GM12878 (cell line): ENCODE data around the gene CHRNA3. TPM values are rescaled to one million over a fixed set of nuclear protein-coding genes. Genes with fewer than 3 reads are reported as not detected.

Experiments
- BHLHE40 ChIP-seq, 2 experiments: fragments of 450-650 bp in 1 of 2; IDR thresholded peaks; 2 replicates each; pipeline ENCODE4 v1.6.1; 2011 to 2017; ENCODE audit warnings: low read depth in 2 of 2, borderline replicate concordance in 1 of 2, improper control_type of control experiment in 1 of 2, low read length in 1 of 2, mild to moderate bottlenecking in 1 of 2
- CHD1 ChIP-seq: IDR thresholded peaks from 2 replicates; pipeline ENCODE4 v1.6.1; 2012; ENCODE audit warnings: low read depth, low read length, improper control_type of control experiment
- CTCF ChIP-seq, 3 experiments: IDR thresholded peaks in 2 of 3; conservative IDR thresholded peaks in 1 of 3; 2 replicates each; pipeline ENCODE4 v1.5.1; 2011; ENCODE audit warnings: low read depth in 3 of 3, low read length in 3 of 3, mild to moderate bottlenecking in 3 of 3, control low read depth in 2 of 3, moderate library complexity in 2 of 3, inconsistent platforms in 1 of 3, mixed read lengths in 1 of 3; ENCODE audit not compliant: control insufficient read depth in 2 of 3, insufficient read depth in 1 of 3; ENCODE audit errors: extremely low read depth in 1 of 3
- MAX ChIP-seq: IDR thresholded peaks from 2 replicates; pipeline ENCODE4 v1.6.1; 2012; ENCODE audit warnings: low read depth, low read length, improper control_type of control experiment
- MEF2B ChIP-seq: fragments of 450-650 bp; IDR thresholded peaks from 2 replicates; pipeline ENCODE4 v1.6.1; 2018; ENCODE audit warnings: mild to moderate bottlenecking, moderate library complexity; ENCODE audit not compliant: partially characterized antibody, poor library complexity, severe bottlenecking
- RB1 ChIP-seq: fragments of 450-650 bp; formaldehyde crosslinking; IDR thresholded peaks from 2 replicates; pipeline ENCODE4 v1.6.1; 2017; ENCODE audit warnings: mild to moderate bottlenecking, borderline replicate concordance
- SMC3 ChIP-seq: IDR thresholded peaks from 2 replicates; pipeline ENCODE4 v1.6.1; 2011; ENCODE audit warnings: low read length, improper control_type of control experiment, borderline replicate concordance
- YBX1 ChIP-seq: fragments of 450-650 bp; IDR thresholded peaks from 2 replicates; pipeline ENCODE4 v1.6.1; 2016; ENCODE audit warnings: antibody characterized with exemption
- ZBTB4 ChIP-seq: fragments of 450-650 bp; formaldehyde crosslinking; IDR thresholded peaks from 2 replicates; pipeline ENCODE4 v1.4.0; 2022; ENCODE audit warnings: mild to moderate bottlenecking, moderate library complexity
- ZNF592 ChIP-seq: fragments of 450-650 bp; IDR thresholded peaks from 2 replicates; pipeline ENCODE4 v1.6.1; 2017; ENCODE audit warnings: mild to moderate bottlenecking, moderate library complexity
- polyA plus RNA-seq, 11 experiments: library from polyadenylated mRNA; depleted of rRNA in 4 of 11; unstranded in 6 of 11; stranded (reverse) in 5 of 11; fragments of >200 nt; fragmentation: Nextera tagmentation in 4 of 11; fragmentation: Illumina TruSeq in 1 of 11; extraction: Ambion mirVana in 4 of 11; extraction: Trizol in 1 of 11; gene quantifications; 1 replicate in 1 of 11; 2 replicates in 10 of 11; pipeline versions ENCODE4 v1.2.1 to v1.2.3, GENCODE V29; 2011 to 2016; ENCODE audit warnings: inconsistent platforms in 2 of 11, missing spikeins in 2 of 11, low read depth in 1 of 11
- total RNA-seq, 4 experiments: library from RNA; depleted of rRNA in 3 of 4; stranded (reverse); fragments of >200 nt in 3 of 4; fragmentation: Illumina TruSeq in 1 of 4; extraction: Trizol in 1 of 4; gene quantifications; 2 replicates each; pipeline versions ENCODE4 v1.2.1 to v1.2.3, GENCODE V29; 2013 to 2021
- TF ChIP-seq, protein P1 (sequence below): IDR thresholded peaks from 2 replicates; pipeline ENCODE4 v1.6.1; 2011; ENCODE audit warnings: low read depth, mild to moderate bottlenecking, low read length, moderate library complexity, borderline replicate concordance; ENCODE audit errors: extremely low read depth
- TF ChIP-seq, protein P2 (sequence below): fragments of 150-350 bp; IDR thresholded peaks from 2 replicates; pipeline ENCODE4 v1.6.1; 2014; ENCODE audit warnings: mild to moderate bottlenecking, low read depth, low read length
- TF ChIP-seq, protein P3 (sequence below): fragments of 150-350 bp; IDR thresholded peaks from 2 replicates; pipeline ENCODE4 v1.6.1; 2016; ENCODE audit warnings: low read depth, low read length

The CHRNA3 gene
- total and polyA plus RNA-seq, 10 of the 15 experiments (the other 5 are each of a cell fraction or from before 2014, with no cell fraction given) = 0.06 to 0.19 (median 0.09) TPM; not detected in 7

GRCh38 chr15:78618490-78618934, 2.3 kb downstream of the CHRNA3 start (continued):
- TF ChIP-seq ZBTB4 (no peak), CTCF (IDR thresholded peaks at IDR 0.05 in 2 of 3, conservative IDR thresholded peaks at IDR 0.05 in 1 of 3; ENCODE audit: control insufficient read depth in 2 of 3, extremely low read depth in 1 of 3, insufficient read depth in 1 of 3, low read depth in 3 of 3, low read length in 3 of 3) (peak; percentile 77 to 83 (median 80)), MEF2B (no peak), CHD1 (no peak), YBX1 (no peak), ZNF592 (no peak), MAX (no peak), BHLHE40 (IDR thresholded peaks at IDR 0.05; ENCODE audit: borderline replicate concordance in 1 of 2, low read depth in 2 of 2, low read length in 1 of 2) (no peak), SMC3 (peak; percentile 94), RB1 (peak; percentile 56; the same call in 1 of the 2 replicates)
- TF ChIP-seq, protein P1, sequence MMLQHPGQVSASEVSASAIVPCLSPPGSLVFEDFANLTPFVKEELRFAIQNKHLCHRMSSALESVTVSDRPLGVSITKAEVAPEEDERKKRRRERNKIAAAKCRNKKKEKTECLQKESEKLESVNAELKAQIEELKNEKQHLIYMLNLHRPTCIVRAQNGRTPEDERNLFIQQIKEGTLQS = no peak
- TF ChIP-seq, protein P2, sequence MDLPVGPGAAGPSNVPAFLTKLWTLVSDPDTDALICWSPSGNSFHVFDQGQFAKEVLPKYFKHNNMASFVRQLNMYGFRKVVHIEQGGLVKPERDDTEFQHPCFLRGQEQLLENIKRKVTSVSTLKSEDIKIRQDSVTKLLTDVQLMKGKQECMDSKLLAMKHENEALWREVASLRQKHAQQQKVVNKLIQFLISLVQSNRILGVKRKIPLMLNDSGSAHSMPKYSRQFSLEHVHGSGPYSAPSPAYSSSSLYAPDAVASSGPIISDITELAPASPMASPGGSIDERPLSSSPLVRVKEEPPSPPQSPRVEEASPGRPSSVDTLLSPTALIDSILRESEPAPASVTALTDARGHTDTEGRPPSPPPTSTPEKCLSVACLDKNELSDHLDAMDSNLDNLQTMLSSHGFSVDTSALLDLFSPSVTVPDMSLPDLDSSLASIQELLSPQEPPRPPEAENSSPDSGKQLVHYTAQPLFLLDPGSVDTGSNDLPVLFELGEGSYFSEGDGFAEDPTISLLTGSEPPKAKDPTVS = no peak
- TF ChIP-seq, protein P3, sequence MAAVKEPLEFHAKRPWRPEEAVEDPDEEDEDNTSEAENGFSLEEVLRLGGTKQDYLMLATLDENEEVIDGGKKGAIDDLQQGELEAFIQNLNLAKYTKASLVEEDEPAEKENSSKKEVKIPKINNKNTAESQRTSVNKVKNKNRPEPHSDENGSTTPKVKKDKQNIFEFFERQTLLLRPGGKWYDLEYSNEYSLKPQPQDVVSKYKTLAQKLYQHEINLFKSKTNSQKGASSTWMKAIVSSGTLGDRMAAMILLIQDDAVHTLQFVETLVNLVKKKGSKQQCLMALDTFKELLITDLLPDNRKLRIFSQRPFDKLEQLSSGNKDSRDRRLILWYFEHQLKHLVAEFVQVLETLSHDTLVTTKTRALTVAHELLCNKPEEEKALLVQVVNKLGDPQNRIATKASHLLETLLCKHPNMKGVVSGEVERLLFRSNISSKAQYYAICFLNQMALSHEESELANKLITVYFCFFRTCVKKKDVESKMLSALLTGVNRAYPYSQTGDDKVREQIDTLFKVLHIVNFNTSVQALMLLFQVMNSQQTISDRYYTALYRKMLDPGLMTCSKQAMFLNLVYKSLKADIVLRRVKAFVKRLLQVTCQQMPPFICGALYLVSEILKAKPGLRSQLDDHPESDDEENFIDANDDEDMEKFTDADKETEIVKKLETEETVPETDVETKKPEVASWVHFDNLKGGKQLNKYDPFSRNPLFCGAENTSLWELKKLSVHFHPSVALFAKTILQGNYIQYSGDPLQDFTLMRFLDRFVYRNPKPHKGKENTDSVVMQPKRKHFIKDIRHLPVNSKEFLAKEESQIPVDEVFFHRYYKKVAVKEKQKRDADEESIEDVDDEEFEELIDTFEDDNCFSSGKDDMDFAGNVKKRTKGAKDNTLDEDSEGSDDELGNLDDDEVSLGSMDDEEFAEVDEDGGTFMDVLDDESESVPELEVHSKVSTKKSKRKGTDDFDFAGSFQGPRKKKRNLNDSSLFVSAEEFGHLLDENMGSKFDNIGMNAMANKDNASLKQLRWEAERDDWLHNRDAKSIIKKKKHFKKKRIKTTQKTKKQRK = no peak
